Smooth muscle cell (in vitro differentiated cells): ENCODE results near the gene RTN4RL2. TPM values are rescaled to one million over a fixed set of nuclear protein-coding genes. Genes with fewer than 3 reads are reported as not detected.

Source experiments
- DNase-seq: peaks from one replicate; lab custom pipeline; 2025; ENCODE audit not compliant: unreplicated experiment; lab: John Stamatoyannopoulos, UW
- H2AFZ ChIP-seq: fragments of 200-600 bp; sonication (generic); 2 replicates; pipeline ENCODE4 v1.6.0; 2016; ENCODE audit warnings: antibody characterized with exemption, low read depth, mild to moderate bottlenecking
- H3F3A ChIP-seq: fragments of 200-600 bp; sonication (generic); 2 replicates; pipeline ENCODE4 v1.6.0; 2017; ENCODE audit warnings: antibody characterized with exemption, low read depth
- H3K27ac ChIP-seq: fragments of 200-600 bp; sonication (generic); 2 replicates; pipeline ENCODE4 v1.5.1; 2016; ENCODE audit warnings: low read depth, mild to moderate bottlenecking
- H3K27me3 ChIP-seq: fragments of 200-600 bp; sonication (generic); 2 replicates; pipeline ENCODE4 v1.6.1; 2016; ENCODE audit warnings: low read depth, mild to moderate bottlenecking
- H3K36me3 ChIP-seq: fragments of 200-600 bp; sonication (generic); 2 replicates; pipeline ENCODE4 v1.5.1; 2016; ENCODE audit warnings: low read depth
- H3K4me1 ChIP-seq: fragments of 200-600 bp; sonication (generic); 2 replicates; pipeline ENCODE4 v1.5.1; 2016; ENCODE audit warnings: low read depth
- H3K4me2 ChIP-seq: fragments of 200-600 bp; sonication (generic); 2 replicates; pipeline ENCODE4 v1.6.0; 2016; ENCODE audit warnings: mild to moderate bottlenecking
- H3K4me3 ChIP-seq: fragments of 200-600 bp; sonication (generic); 2 replicates; pipeline ENCODE4 v1.5.1; 2016; ENCODE audit warnings: mild to moderate bottlenecking
- H3K79me2 ChIP-seq: fragments of 200-600 bp; sonication (generic); 2 replicates; pipeline ENCODE4 v1.6.0; 2016; ENCODE audit warnings: low read depth, mild to moderate bottlenecking
- H3K9ac ChIP-seq: fragments of 200-600 bp; sonication (generic); 2 replicates; pipeline ENCODE4 v1.6.0; 2016; ENCODE audit warnings: low read depth
- H3K9me3 ChIP-seq: fragments of 200-600 bp; sonication (generic); replicated peaks from 2 replicates; pipeline ENCODE4 v1.5.1; 2016; ENCODE audit warnings: low read depth
- H4K20me1 ChIP-seq: fragments of 200-600 bp; sonication (generic); 2 replicates; pipeline ENCODE4 v1.6.0; 2016; ENCODE audit warnings: low read depth
- WGBS: methylation state at CpG from one replicate; pipeline ENCODE4 v1.1.7; 2016; ENCODE audit warnings: low lambda C conversion rate; 5-methylcytosine and 5-hydroxymethylcytosine counted together
- polyA plus RNA-seq: library from polyadenylated mRNA; unstranded; fragments of >200 nt; fragmentation: Nextera tagmentation; extraction: Ambion mirVana; gene quantifications from 2 replicates; pipeline ENCODE4 v1.2.1, GENCODE V29; 2016
- total RNA-seq: library from RNA; depleted of rRNA; stranded (reverse); fragments of >200 nt; gene quantifications from 2 replicates; pipeline ENCODE4 v1.2.3, GENCODE V29; 2014
- TF ChIP-seq, protein P1 (sequence below): fragments of 200-600 bp; sonication (generic); IDR thresholded peaks from 2 replicates; pipeline ENCODE4 v1.5.1; 2017; ENCODE audit warnings: borderline replicate concordance, mild to moderate bottlenecking, antibody characterized with exemption; ENCODE audit not compliant: insufficient read depth, poor library complexity, severe bottlenecking

The RTN4RL2 gene
- total and polyA plus RNA-seq, 2 experiments from 2014 or later: 0.34 TPM; not detected in 1

DNA sequence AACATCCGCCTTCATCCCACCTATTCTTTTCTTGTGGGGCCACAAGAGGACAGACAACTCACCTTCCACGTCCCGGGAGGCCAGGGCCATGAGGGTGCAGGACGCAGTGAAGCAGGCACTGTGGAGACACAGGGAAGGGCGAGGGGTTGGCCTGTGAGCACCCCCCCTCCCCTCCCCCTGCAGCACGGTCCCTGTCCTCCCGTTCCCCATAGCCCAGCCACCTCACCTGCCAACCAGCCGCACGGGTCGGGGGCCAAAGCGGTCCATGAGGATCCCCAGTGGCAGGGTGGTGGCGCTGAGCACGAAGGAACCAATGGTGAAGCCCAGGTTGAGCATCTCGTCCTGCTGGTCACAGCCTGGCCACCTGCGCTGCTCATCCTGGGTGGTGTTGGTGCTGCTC, 40.6 kb downstream of the RTN4RL2 start:
- Histone ChIP-seq H3K27ac (no peak overlapping the region), H3K9me3 (no peaks in the 10 kb centered on the region), H3K79me2 (no peaks in the 10 kb centered on the region), H3K4me3 (no peak overlapping the region), H2AFZ (no peak overlapping the region), H3K27me3 (no peaks in the 10 kb centered on the region), H3K9ac (no peak overlapping the region), H3K36me3 (no peaks in the 10 kb centered on the region), H4K20me1 (no peaks in the 10 kb centered on the region), H3K4me2 (no peak overlapping the region), H3F3A (no peaks in the 10 kb centered on the region), H3K4me1 (peaks cover 3% of the 10 kb centered on the region)
- no peak for DNase-seq
- WGBS: 96% methylated on average over 12 of the region's 15 CpGs
- TF ChIP-seq, protein P1, sequence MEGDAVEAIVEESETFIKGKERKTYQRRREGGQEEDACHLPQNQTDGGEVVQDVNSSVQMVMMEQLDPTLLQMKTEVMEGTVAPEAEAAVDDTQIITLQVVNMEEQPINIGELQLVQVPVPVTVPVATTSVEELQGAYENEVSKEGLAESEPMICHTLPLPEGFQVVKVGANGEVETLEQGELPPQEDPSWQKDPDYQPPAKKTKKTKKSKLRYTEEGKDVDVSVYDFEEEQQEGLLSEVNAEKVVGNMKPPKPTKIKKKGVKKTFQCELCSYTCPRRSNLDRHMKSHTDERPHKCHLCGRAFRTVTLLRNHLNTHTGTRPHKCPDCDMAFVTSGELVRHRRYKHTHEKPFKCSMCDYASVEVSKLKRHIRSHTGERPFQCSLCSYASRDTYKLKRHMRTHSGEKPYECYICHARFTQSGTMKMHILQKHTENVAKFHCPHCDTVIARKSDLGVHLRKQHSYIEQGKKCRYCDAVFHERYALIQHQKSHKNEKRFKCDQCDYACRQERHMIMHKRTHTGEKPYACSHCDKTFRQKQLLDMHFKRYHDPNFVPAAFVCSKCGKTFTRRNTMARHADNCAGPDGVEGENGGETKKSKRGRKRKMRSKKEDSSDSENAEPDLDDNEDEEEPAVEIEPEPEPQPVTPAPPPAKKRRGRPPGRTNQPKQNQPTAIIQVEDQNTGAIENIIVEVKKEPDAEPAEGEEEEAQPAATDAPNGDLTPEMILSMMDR: no peak

DNA sequence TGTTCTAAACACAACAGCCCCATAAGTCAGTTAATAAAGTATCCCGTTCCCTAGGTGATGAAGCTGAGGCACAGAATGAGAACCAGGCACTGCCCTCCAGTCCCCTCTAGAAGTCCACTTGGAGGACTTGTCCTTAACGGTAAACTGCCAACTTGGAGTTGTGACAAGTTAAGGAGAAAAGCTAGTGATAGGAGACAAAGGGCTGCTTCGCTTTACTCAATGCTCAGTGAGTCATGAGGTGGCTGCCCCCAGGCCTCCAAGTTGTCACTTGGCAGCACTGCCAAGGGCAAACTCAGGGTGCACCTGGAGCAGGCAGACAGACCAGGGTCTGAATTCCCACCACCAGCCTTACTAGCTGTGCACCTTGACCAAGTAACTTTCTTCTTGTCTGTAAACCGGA, 41.6 kb downstream of the RTN4RL2 start:
- Histone ChIP-seq H3K27ac (no peak overlapping the region), H3K4me1 (peaks cover 3% of the 10 kb centered on the region), H3K4me2 (no peak overlapping the region), H3K27me3 (no peaks in the 10 kb centered on the region), H3K36me3 (no peaks in the 10 kb centered on the region), H2AFZ (no peak overlapping the region), H3F3A (no peaks in the 10 kb centered on the region), H3K9ac (no peak overlapping the region), H4K20me1 (no peaks in the 10 kb centered on the region), H3K4me3 (no peak overlapping the region), H3K79me2 (no peaks in the 10 kb centered on the region), H3K9me3 (no peaks in the 10 kb centered on the region)
- TF ChIP-seq, protein P1: no peak
- no peak for DNase-seq
- 89% methylated on average over 4 of the region's 4 CpGs for WGBS

DNA sequence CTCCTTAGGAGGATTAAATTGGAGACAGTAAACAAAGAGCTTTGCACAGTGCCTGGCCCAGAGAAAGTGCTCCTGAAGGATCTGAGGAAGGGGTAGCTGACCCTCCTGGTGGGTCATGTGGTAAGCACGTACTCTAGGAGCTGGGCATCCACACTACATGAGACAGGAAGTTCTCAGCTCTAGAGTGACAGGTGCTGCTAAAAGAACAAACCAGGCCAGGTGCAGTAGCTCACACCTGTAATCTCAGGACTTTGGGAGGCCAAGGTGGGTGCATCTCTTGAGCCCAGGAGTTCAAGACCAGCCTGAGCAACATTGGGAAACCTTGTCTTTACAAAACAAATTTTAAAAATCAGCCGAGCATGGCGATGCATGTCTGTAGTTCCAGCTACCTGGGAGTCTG, 42.0 kb downstream of the RTN4RL2 start:
- no peak overlapping the region for H3K4me3 ChIP-seq
- no peak overlapping the region for H3K9ac ChIP-seq
- whole genome bisulfite sequencing: 93% methylated on average over 3 of the region's 3 CpGs
- no peak overlapping the region for H3K4me2 ChIP-seq
- no peaks in the 10 kb centered on the region for H3K27me3 ChIP-seq
- H3K4me1 ChIP-seq: peaks cover 3% of the 10 kb centered on the region
- H3K79me2 ChIP-seq: no peaks in the 10 kb centered on the region
- H3K36me3 ChIP-seq: no peaks in the 10 kb centered on the region
- DNase-seq: no peak
- no peak overlapping the region for H3K27ac ChIP-seq
- TF ChIP-seq, protein P1: no peak
- no peaks in the 10 kb centered on the region for H4K20me1 ChIP-seq
- H2AFZ ChIP-seq: no peak overlapping the region
- H3K9me3 ChIP-seq: no peaks in the 10 kb centered on the region
- H3F3A ChIP-seq: no peaks in the 10 kb centered on the region

GRCh38 chr11:57502870-57503269, 42.5 kb downstream of the RTN4RL2 start:
- Histone ChIP-seq H3K27ac (no peak overlapping the region), H3K36me3 (no peaks in the 10 kb centered on the region), H3K9me3 (no peaks in the 10 kb centered on the region), H3K4me3 (no peak overlapping the region), H2AFZ (no peak overlapping the region), H3K4me2 (no peak overlapping the region), H3K79me2 (no peaks in the 10 kb centered on the region), H3K27me3 (no peaks in the 10 kb centered on the region), H3K4me1 (peaks cover 3% of the 10 kb centered on the region), H3F3A (no peaks in the 10 kb centered on the region), H3K9ac (no peak overlapping the region), H4K20me1 (no peaks in the 10 kb centered on the region)
- TF ChIP-seq, protein P1: no peak
- DNase-seq: no peak
